HS-5 (cell line): ENCODE measurements around the gene GGNBP2.

Source experiments
- DNase-seq: peaks from one replicate; pipeline ENCODE4 v3.0.0-alpha.2; 2012; ENCODE audit warnings: low read depth

GGNBP2 gene

GRCh38 chr17:36523113-36523512, 21.6 kb upstream of the GGNBP2 start:
- no peak for DNase-seq

GRCh38 chr17:36524428-36524876, 20.3 kb upstream of the GGNBP2 start:
- no peak for DNase-seq

GRCh38 chr17:36525113-36525512, 19.6 kb upstream of the GGNBP2 start:
- DNase-seq = no peak

GRCh38 chr17:36525888-36526287, 18.8 kb upstream of the GGNBP2 start:
- no peak for DNase-seq

GRCh38 chr17:36527621-36528250, 17.0 kb upstream of the GGNBP2 start:
- no peak for DNase-seq

- no peak for DNase-seq
Measured at GRCh38 chr17:36529121-36529520, 15.6 kb upstream of the GGNBP2 start.

- DNase-seq = no peak
Measured at GRCh38 chr17:36532435-36532975, 12.2 kb upstream of the GGNBP2 start.

GRCh38 chr17:36533935-36534839, 10.5 kb upstream of the GGNBP2 start:
- no peak for DNase-seq

- no peak for DNase-seq
Measured at GRCh38 chr17:36534840-36535668, 9.7 kb upstream of the GGNBP2 start, which contains the start of the genes MYO19 and PIGW. Gene MYO19, minus strand, starts transcription at chr17:36534868. Its CDS starts 2,330 bp downstream, at chr17:36532538. Gene PIGW, plus strand, starts transcription at chr17:36534987. Its CDS starts 2,115 bp downstream, at chr17:36537102.

GRCh38 chr17:36535669-36536081, 9.0 kb upstream of the GGNBP2 start:
- no peak for DNase-seq

GRCh38 chr17:36540696-36541095, 4.0 kb upstream of the GGNBP2 start:
- no peak for DNase-seq

- no peak for DNase-seq
Measured at GRCh38 chr17:36542755-36543154, 2.0 kb upstream of the GGNBP2 start.

- no peak for DNase-seq
Measured at GRCh38 chr17:36544044-36544306, 744 bp upstream of the GGNBP2 start.

GRCh38 chr17:36545077-36545464, 352 bp downstream of the GGNBP2 start:
- DNase-seq = no peak

GRCh38 chr17:36545465-36546417, 1.0 kb downstream of the GGNBP2 start:
- peak; percentile 74 for DNase-seq

GRCh38 chr17:36546418-36547093, 1.8 kb downstream of the GGNBP2 start:
- no peak for DNase-seq

GRCh38 chr17:36547776-36548175, 3.1 kb downstream of the GGNBP2 start:
- no peak for DNase-seq

GRCh38 chr17:36550491-36551417, 6.0 kb downstream of the GGNBP2 start:
- DNase-seq = no peak

- DNase-seq = no peak
Measured at GRCh38 chr17:36553459-36553858, 8.7 kb downstream of the GGNBP2 start.
